Jurkat, Clone E6-1 (cell line): ENCODE measurements around the gene CORO7.

Experiments used
- DNase-seq: peaks from one replicate; pipeline ENCODE4 v3.0.0-alpha.2; 2011; ENCODE audit warnings: low read depth, low spot score
- H3K4me3 ChIP-seq: 2 replicates; pipeline ENCODE4 v1.5.1; 2011; ENCODE audit warnings: mild to moderate bottlenecking, low read length, control low read depth, moderate library complexity

The CORO7 gene

DNA sequence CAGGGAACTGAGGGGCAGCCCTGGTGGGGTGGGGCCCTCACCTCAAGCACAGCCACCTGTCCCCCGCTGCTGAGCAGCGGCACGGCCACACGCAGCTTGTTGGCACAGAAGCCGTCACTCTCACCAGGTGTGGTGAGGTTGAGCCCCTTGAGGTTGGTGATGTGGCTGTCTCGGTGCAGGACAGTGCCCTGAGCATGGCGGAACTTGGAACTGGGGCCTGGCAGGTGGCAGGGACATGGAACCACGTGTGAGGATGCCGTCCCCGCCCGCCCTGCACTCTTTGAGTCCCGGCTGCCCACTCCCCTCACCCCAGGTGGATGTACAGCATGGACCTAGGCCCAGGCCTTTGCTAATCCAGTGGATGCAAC lies 54.5 kb downstream of the CORO7 start:
- DNase-seq = no peak
- no peak overlapping the region for H3K4me3 ChIP-seq

DNA sequence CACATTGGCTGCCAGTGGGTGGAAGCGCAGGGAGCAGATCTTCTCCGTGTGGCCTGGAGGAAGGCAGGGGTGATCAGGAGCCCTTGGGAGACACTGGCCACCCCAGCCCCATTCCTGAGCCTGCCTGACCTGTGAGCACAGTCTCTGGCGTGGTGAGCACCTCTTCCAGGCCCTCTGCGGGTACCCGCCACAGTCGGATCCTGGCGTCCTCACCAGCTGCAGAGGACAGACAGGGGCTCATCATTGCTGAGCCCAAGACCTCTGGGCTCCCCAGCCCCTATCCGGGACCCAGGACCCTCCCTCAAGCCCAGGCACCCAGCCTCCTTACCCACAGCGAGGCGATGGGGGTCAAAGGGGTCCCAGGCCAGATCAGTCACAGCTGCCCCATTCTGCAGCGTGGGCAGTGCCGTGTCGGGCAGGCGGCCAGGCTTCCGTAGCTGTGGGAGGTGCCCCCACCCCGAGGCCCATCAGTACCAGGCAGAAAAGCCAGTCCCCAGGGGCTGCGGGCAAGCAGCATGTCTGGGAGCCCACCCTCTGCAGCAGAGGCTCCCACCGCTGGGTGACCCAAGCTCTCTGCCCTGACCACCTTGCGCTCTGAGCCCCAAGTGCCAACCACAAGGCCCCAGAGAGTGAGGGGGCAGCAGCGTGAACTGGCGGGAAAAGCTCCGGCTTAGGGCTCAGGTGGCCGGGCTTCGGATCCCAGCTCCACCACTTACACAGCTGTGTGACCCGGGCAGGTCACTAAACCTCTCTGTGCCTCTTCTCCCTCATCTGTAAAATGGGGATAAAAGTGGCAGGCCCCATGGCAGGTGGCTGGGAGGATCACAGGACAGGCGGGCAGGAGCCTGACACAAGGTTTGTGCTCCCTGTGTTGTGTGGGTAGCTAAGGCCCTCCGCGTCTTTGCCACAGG lies 55.1 kb downstream of the CORO7 start:
- no peak for DNase-seq

DNA sequence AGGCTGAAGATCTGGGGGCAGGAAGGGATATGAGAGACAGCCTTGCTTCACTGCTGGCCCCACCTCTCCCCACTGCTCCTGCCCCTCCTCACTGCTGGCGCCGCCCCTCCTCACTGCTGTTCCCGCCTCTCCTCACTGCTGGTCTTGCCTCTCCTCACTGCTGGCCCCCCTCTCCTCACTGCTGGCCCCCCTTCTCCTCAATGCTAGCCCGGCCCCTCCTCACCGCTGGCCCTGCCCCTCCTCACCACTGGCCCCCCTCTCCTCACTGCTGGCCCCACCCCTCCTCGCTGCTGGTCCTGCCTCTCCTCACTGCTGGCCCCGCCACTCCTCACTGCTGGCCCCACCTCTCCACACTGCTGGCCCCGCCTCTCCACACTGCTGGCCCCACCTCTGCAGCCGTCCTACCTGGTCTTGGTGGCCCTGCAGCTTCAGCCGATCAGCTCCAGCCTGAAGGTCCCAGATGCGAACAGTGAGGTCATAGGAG lies 55.8 kb downstream of the CORO7 start:
- no peak overlapping the region for H3K4me3 ChIP-seq
- DNase-seq = no peak

More for the DNA sequence above, 55.1 kb downstream of the CORO7 start:
- no peak overlapping the region for H3K4me3 ChIP-seq

DNA sequence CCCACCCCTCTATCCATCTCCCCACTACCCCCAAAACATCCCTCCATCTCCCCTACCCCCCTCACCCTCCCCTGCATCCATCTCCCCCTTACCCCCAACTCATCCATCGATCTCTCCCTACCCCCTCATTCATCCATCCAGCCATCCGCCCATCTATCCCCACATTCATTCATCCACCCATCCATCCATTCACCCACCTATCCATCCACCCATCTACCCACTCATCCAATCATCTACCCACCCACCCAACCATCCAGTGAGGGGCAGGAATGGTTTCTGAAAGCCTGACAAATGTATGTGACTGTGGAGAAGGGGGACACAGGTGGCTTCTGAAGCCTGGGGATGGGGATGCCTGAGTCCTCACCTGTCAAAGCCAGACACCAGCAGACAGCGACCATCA lies 56.5 kb downstream of the CORO7 start:
- H3K4me3 ChIP-seq = no peak overlapping the region
- DNase-seq = no peak

DNA sequence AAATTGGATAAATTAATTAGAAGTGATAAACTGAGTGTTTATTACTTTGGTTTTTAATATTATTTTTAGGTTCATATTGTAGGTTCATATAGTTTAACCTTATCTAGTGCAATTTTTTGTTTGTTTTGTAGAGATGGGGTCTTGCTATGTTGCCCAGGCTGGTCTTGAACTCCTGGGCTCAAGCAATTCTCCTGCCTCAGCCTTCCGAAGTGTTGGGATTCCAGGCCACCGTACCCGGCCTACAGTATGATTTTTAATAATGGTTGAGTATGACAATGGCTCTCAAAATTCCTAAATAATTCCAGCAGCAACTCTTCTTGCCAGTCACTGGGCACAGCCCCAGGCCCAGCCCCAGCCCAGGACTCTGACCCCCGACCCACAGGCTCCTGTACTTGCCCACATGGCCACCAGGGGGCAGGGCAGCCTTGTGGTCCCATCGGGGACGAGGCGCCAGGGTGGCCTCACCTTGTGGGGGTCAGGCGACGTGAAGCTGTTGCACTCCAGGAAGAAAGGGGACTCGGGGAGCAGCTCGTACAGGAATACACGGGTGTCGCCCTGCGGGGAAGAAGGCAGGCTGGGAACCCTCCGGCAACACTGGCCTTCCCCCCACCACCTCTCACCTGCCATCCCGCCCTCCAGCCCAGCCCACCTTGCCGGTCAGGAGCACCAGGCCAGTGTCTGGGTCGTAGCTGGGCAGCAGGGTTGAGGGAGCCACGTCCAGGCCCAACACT lies 57.4 kb downstream of the CORO7 start:
- no peak overlapping the region for H3K4me3 ChIP-seq
- DNase-seq = no peak

DNA sequence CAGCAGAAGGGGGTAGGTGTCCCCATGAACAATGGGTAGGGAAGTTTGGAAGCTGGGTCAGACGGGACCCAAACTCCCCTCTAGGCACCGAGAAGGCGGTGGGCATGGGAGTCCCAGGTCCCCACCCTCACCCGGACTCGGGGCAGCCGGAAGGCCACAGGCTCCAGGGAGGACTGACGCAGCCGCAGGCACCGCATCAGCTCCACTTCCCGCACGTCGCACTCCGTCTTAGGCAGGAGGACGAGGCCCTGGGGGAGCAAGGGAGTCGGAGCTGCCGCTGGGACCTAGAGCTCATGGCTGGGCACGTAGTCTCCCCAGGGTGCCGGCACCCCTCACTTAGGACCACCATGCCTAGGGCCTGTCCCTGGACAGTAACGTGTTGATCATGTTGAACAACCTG lies 58.2 kb downstream of the CORO7 start:
- no peak overlapping the region for H3K4me3 ChIP-seq
- DNase-seq = no peak

DNA sequence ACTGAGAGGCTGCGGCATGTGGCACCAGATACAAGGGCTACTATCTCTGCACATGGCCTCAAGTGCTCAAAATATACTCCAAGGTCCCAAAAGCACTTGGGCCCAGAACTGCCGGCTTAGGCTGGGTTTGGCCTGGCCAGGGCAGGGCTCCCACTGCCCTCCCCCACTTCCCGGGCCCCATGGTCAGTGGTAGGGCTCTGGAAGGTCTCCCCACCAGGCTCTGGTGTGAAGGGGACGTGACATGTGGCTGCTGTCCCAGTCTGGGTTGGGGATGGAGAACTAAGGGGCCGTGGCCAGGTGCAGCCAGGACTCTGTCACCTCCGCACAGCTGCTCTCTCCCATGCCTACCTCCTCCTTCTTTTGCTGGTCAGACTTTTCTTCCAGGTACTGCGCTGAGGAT lies 59.6 kb downstream of the CORO7 start:
- DNase-seq = no peak
- no peak overlapping the region for H3K4me3 ChIP-seq

DNA sequence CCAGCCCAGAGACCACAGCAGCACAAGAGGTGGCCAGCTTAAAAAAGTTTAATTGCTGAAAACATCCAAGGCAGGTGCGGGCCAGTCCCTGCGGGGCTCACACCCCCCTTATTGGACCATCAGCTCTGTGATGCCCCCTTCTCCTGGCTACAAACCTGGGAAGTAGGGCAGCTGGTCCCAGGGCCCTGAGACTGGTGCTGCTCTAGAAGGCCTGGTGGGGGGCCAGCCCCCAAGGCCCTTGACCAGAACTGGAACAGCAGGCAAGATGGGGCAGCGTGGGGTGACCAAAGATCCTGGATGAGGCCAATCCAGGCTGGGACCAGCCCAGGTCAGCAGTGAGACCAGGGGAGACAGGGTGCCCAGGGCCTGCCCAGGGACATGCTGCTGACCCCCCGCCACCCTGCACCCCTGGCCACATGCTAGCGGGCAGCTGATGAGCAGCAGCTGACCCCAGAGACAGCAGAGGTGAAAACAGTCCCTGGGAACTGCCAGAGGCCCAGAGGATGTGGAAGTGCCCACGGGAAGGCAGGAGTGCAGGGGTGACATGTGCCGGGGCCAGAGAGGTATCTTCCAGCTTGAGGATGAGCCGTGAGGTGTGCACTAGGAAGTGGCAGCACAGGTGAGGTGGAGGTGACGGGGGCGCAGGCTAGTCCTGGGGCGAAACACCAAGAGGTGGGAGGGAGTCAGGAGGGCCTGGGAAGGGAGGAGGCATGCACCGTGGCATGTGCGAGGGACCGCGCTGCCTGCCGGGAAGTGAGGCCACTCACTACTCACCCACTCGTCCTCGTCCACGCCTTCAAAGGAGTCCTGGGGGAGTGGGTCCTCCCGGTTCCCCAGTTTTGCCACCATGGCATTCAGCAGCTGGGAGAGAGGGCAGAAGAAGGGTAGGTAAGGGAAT lies 61.6 kb downstream of the CORO7 start:
- DNase-seq = no peak
- no peak overlapping the region for H3K4me3 ChIP-seq

DNA sequence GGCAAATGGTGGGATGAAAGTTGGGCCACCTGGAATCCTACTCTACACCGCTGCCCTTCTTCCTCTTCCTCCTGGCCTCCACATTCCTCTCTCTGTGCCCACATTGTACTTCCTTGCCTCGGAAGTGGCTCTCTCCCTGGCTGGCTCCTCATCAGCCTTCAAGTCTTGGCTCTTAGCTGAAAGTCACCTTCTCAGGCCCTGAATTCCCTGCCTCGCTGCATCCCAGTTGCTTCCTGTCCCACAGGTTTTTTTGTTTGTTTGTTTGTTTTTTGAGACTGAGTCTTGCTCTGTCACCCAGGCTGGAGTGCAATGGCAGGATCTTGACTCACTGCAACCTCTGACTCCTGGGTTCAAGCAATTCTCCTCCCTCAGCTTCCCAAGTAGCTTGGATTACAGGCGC lies 62.7 kb downstream of the CORO7 start:
- H3K4me3 ChIP-seq = no peak overlapping the region
- DNase-seq = no peak

DNA sequence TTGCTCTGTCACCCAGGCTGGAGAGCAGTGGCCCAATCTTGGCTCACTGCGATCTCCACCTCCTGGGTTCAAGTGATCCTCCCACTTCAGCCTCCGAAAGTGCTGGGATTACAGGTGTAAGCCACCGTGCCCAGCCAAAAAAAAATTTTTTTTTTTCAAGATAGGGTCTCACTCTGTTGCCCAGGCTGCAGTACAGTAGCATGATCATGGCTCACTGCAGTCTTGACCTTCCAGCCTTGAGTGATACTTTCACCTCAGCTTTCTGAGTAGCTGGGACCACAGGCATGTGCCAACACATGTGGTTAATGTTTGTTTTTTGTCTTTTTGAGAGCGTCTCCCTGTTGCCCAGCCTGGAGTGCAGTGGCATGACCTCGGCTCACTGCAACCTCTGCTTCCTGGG lies 63.6 kb downstream of the CORO7 start:
- DNase-seq = no peak

DNA sequence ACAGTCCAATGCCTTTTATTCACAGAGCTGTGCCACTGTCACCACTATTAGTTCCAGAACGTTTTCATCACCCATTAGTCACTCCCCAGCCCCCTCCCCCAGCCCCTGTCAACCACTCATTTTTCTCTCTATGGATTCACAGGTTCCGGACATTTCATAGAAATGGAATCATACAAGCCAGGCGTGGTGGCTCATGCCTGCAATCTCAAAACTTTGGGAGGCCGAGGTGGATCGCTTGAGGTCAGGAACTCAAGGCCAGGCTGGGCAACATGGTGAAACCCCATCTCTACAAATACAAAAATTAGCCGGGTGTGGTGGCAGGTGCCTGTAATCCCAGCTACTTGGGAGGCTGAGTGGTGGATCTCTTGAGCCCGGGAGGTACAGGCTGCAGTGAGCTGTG lies 64.5 kb downstream of the CORO7 start:
- no peak for DNase-seq

More for the DNA sequence above, 63.6 kb downstream of the CORO7 start:
- H3K4me3 ChIP-seq = no peak overlapping the region

DNA sequence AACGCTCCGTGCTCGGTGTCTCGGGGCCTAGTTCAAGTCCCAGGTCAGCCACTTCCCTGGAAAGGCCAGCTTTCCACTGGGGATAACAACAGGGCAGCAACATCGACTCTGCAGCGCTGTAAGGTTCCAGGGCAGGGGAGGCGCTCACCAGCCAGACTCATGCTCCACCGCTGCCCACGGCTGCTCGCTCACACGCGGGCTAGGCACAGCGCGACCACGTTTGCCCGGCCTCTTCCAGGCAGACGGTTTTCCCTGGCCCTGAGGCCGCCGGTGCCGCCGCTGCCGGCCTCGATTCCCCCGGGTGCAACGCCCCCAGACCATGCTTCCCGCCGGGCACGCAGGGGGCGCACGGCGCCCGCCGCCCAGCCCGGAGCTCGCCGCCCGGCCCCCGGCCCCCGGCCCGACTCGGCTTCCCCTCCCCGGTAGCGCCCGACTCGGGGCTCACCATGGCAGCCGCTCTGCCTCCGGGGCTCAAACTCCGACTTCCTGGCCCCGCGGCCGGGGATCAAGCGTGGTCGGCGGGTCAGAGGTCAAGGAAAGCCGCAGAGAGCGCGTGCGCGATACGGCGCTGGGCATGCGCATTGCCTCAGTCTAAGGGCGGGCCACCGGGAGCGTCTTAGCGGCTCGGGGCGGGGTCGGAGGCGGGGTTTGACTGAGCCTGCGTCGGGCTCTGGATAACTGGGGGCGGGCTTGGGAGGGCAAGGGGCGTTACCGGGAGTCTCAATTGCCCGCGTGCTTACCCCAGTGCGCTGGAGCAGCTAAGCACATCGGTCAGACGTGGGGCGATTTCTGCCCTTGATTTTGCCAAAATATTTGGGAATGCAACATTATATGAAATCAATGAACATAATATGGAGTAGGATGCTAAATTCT lies 65.4 kb downstream of the CORO7 start, which contains the start of gene PAM16:
Gene PAM16, minus strand, starts transcription at position 535 of the 873 bp plus-strand sequence. Its CDS starts 87 bp downstream, at position 448.
- peak within 1 kb of the TSS; percentile 99 for H3K4me3 ChIP-seq

More for the DNA sequence above, 64.5 kb downstream of the CORO7 start:
- no peak overlapping the region for H3K4me3 ChIP-seq

DNA sequence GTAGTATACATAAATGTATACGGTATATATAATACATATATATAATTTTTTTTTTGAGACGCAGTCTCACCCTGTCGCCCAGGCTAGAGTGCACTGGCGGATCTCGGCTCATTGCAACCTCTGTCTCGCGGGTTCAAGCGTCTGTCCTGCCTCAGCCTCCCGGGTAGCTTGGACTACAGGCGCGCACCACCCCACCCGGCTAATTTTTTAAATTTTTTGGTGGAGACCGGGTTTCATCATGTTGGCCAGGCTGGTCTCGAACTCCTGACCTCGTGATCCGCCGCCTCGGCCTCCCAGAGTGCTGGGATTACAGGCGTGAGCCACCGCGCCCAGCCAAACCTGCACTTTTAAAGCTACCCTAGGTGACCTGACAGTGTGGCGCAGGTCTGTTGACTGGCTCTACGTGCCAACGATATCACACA lies 66.0 kb downstream of the CORO7 start:
- DNase-seq = no peak
- H3K4me3 ChIP-seq = peak overlapping the region; percentile 99

More for the DNA sequence above, 65.4 kb downstream of the CORO7 start, which contains the start of gene PAM16:
- peak; percentile 93 for DNase-seq

DNA sequence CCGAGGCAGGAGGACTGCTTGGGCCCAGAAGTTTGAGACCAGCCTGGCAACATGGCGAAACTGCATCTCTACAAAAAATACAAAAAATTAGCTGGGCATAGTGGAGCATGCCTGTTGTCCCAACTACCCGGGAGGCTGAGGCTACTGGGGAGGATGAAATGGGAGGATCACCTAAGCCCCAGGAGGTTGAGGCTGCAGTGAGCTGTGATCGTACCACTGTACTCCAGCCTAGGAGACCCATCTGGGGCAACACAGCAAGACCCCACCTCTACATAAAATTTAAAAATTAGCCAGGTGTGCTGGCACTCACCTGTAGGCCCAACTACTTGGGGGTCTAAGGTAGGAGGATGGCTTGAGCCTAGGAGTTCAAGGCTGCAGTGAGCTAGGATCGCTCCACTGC lies 67.1 kb downstream of the CORO7 start:
- no peak overlapping the region for H3K4me3 ChIP-seq
- DNase-seq = no peak

DNA sequence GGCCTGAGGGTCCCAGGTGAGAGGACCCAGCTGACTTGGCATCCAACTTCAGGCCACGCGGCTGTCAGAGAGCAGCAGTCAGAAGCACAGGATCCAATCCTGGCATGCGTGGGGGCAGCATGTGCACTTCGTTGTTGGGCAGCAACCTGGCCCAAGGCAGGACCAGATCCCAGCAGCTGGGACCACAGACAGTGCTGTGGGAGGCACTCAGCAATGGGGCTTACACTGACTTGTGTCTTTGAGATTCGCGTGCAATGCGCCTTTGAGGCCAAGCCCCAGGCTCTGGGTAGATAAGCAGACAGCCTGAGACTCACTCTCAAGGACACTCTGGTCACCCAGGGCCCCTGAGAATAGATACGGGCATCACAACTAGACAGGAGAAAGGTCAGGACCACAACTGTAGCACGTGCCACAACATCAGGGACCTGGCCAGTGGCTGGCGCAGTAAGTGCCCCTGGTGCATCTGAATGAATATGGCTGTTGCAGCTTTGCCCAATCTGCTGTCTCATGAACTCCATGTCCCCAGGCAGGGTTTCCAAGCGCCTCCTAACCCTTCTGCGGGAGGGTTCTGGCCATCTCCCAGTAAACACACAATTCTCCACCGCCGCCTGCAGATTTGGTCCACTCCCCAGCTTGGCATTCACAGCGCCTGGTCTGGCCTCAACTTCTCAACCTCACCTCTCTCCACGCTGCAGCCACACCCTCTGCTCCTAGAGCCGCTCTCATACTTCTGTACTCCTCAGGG lies 68.5 kb downstream of the CORO7 start:
- DNase-seq = no peak
- H3K4me3 ChIP-seq = no peak overlapping the region

DNA sequence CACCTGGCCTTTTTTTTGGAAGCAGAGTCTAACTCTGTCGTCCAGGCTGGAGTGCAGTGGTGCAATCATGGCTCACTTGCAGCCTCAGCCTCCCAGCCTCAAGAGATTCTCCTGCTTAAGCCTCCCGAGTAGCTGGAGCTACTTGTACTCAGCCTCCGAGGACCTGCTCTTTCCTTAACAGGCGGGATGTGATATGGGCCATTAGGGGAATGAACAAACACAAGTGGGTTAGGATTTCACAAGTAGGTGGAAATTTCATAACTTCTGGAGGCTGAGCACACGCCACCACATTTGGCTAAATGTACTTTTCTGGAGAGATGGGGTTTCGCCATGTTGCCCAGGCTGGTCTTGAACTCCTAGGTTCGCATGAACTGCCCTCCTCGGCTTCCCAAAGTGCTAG lies 69.4 kb downstream of the CORO7 start:
- DNase-seq = no peak
- H3K4me3 ChIP-seq = no peak overlapping the region
